ENCODE data around the gene GK.
"Not testable (repeated sequence)": the region's sequence is repeated elsewhere in the genome, so short reads cannot be mapped to it uniquely, and the experiment has no call there.

GK gene

GRCh38 chrX:30661228-30661627 is 8.0 kb downstream of the GK start:
- CTCF ChIA-PET, result interaction anchor here (1.2 kb wide), 2 partner anchors 13 to 89 kb away, joined by 3 read pairs; no protein-coding TSS in a partner anchor
- TF ChIP-seq CTCF (IDR thresholded peaks at IDR 0.05; ENCODE audit: control extremely low read depth, extremely low read depth, low read depth, missing control alignments), result no peak
- POLR2A ChIA-PET, result no interaction called here
- no peak for DNase-seq (ENCODE audit: extremely low spot score)

DNA sequence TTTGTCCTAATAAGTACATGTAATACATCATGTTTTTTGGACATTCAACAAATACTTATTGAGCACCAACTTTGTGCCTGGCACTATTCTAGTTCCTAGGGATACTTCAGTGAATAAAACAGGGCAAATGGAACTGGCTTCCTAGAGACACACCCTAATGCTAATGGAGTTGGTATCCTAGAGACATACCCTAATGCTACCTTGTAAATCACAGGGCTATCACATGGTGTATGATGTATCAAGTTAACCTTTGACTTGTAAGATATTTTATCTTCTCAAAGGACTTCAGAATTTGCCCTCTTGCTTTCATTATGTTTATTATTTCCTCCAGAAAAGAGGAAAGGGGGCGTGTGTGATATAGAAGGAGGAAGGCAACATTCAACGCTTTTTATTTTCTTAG is 10.1 kb downstream of the GK start:
- no peak for TF ChIP-seq CTCF (IDR thresholded peaks at IDR 0.05; ENCODE audit: control extremely low read depth, extremely low read depth, low read depth, missing control alignments)
- CTCF ChIA-PET, result no interaction called here
- no peak for DNase-seq (ENCODE audit: extremely low spot score)
- POLR2A ChIA-PET, result no interaction called here

GRCh38 chrX:30665471-30665870 is 12.2 kb downstream of the GK start:
- ChIA-PET POLR2A (no interaction called here), CTCF (no interaction called here)
- DNase-seq (ENCODE audit: extremely low spot score), result no peak
- TF ChIP-seq CTCF (IDR thresholded peaks at IDR 0.05; ENCODE audit: control extremely low read depth, extremely low read depth, low read depth, missing control alignments), result no peak

DNA sequence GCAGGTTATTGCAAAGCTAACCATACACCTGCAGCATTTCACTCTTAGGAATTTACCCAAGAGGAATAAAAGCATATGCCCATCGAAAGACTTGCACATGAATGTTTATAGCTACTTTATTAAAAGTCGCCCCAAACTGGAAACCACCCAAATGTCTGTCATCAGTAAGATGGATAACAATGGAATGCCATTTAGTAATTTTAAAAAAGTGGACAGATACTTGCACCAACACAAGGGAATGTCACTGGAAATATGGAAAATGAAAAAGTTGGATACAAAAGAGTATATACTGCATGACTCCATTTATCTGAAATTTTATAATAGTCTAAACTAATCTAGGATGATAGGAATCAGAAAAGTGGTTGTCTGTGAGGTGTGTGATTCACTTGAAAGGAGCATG is 12.9 kb downstream of the GK start:
- CTCF ChIA-PET, result no interaction called here
- TF ChIP-seq CTCF (IDR thresholded peaks at IDR 0.05; ENCODE audit: control extremely low read depth, extremely low read depth, low read depth, missing control alignments), result no peak
- no peak for DNase-seq (ENCODE audit: extremely low spot score)
- POLR2A ChIA-PET, result no interaction called here

DNA sequence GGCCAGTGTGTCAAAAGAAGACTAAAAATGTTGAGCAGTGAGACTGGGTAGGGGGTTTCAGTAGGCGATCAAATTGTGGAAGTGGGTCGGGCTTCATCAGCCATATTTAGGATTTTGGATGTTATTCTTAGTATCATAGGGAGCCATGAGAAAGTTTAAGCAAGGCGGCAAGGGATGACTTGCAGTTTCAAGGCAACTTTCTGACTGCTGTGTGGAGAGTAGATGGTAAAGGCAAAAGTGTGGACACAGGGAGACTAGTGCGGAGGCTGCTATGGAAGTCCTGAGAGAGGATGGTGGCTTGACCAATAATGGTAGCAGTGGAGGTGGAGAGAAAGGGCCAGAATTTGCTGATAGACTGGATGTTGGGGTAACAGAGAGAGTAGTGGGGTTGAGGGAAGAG is 15.4 kb downstream of the GK start:
- TF ChIP-seq CTCF (IDR thresholded peaks at IDR 0.05; ENCODE audit: control extremely low read depth, extremely low read depth, low read depth, missing control alignments), result no peak
- ChIA-PET POLR2A (no interaction called here), CTCF (no interaction called here)
- DNase-seq (ENCODE audit: extremely low spot score), result no peak

- CTCF ChIA-PET, result interaction anchor here (1.5 kb wide), 1 partner anchor 37 kb away, joined by 4 read pairs; no protein-coding TSS in a partner anchor
- DNase-seq (ENCODE audit: extremely low spot score); POLR2A ChIA-PET: not testable (repeated sequence)
Measured at GRCh38 chrX:30671189-30671588, 18.0 kb downstream of the GK start.

DNA sequence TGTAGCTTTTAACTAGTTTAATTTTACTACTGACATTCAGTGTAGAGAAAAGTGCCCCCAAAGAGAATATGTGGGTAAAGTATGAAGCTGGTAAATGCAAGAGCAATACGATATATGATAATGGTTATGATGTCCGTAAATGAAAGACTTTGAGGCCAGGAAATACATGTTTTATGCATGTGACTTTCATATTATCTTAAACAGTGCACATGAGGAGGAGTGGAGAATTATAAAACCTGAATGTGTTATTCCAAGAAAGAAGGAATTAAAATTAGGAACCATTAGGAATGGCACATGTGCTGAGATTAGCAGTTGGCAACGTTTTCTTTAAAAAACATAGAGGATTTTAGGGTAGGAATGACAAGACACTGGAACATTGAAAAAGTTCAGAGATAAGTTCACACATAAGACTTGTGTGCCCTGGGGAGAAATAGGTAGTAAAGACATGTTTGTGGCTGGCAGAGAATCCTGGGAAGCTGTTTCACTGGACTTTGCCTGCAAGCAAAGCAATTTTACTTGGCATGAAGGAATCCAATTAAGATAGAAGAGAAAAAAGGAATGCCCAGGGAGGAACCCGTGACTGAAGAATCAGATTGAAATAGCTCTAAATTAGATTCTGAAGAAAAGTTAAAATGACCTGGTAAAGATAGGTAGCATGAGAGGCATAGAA is 20.0 kb downstream of the GK start:
- TF ChIP-seq CTCF (IDR thresholded peaks at IDR 0.05; ENCODE audit: control extremely low read depth, extremely low read depth, low read depth, missing control alignments), result no peak
- DNase-seq (ENCODE audit: extremely low spot score), result no peak
- CTCF ChIA-PET, result interaction anchor here (1.3 kb wide), 1 partner anchor 13 kb away, joined by 3 read pairs; no protein-coding TSS in a partner anchor
- POLR2A ChIA-PET, result no interaction called here
